GM12891 (cell line): Measurements from ENCODE around the gene PPIF.

Experiments
- SPI1 ChIP-seq: IDR thresholded peaks from 2 replicates; pipeline ENCODE4 v1.6.1; 2011; ENCODE audit warnings: low read depth, low read length, control low read depth
- TAF1 ChIP-seq: IDR thresholded peaks from 2 replicates; pipeline ENCODE4 v1.6.1; 2011; ENCODE audit warnings: low read depth, low read length, control low read depth

- TF ChIP-seq TAF1 (no peak), SPI1 (no peak)
Measured at GRCh38 chr10:79304479-79305087, 42.7 kb upstream of the PPIF start.
